HFF-Myc (cell line): ENCODE data around the gene DONSON.
A peak's percentile ranks its signal among the peaks of the same experiment; 100 is the strongest.

Source experiments
- DNase-seq: peaks from one replicate; pipeline ENCODE4 v3.0.0-alpha.2; 2011; ENCODE audit warnings: low read depth; ENCODE audit errors: extremely low read depth
- H3K4me3 ChIP-seq: replicated peaks from 2 replicates; pipeline ENCODE4 v1.5.1; 2011; ENCODE audit warnings: low read depth, mild to moderate bottlenecking, control low read depth, low read length
- CTCF ChIP-seq: IDR thresholded peaks from 2 replicates; pipeline ENCODE4 v1.5.1; 2012; ENCODE audit warnings: mild to moderate bottlenecking, low read depth, low read length, control low read depth; ENCODE audit errors: missing control alignments

DONSON gene

GRCh38 chr21:33608559-33608958, 20.1 kb upstream of the DONSON start:
- no peak for DNase-seq

GRCh38 chr21:33598051-33598450, 9.6 kb upstream of the DONSON start:
- no peak for TF ChIP-seq CTCF
- no peak overlapping the region for H3K4me3 ChIP-seq
- no peak for DNase-seq

More at GRCh38 chr21:33608559-33608958, 20.1 kb upstream of the DONSON start:
- no peak overlapping the region for H3K4me3 ChIP-seq
- no peak for TF ChIP-seq CTCF

GRCh38 chr21:33587792-33588484, 546 bp downstream of the DONSON start:
- H3K4me3 ChIP-seq: peak overlapping the region; percentile 72
- no peak for TF ChIP-seq CTCF
- no peak for DNase-seq

GRCh38 chr21:33586927-33587326, 1.6 kb downstream of the DONSON start:
- no peak for TF ChIP-seq CTCF

GRCh38 chr21:33584455-33584854, 4.0 kb downstream of the DONSON start:
- no peak for DNase-seq
- no peak overlapping the region for H3K4me3 ChIP-seq
- no peak for TF ChIP-seq CTCF

More at GRCh38 chr21:33586927-33587326, 1.6 kb downstream of the DONSON start:
- DNase-seq: no peak
- peak overlapping the region; percentile 72 for H3K4me3 ChIP-seq

- no peak for TF ChIP-seq CTCF
- DNase-seq: peak; percentile 11
- H3K4me3 ChIP-seq: no peak overlapping the region
Observed at GRCh38 chr21:33578959-33579542, 9.4 kb downstream of the DONSON start.
